Kidney epithelial cell (primary cell): ENCODE data around the gene CSTF2. TPM values are rescaled to one million over a fixed set of nuclear protein-coding genes. Genes with fewer than 3 reads are reported as not detected.

Experiments
- DNase-seq: peaks from one replicate; pipeline ENCODE4 v3.0.0-alpha.2; 2010; ENCODE audit warnings: low read depth
- H3K27me3 ChIP-seq: 2 replicates; pipeline ENCODE4 v1.6.0; 2011; ENCODE audit warnings: low read length; ENCODE audit not compliant: control insufficient read depth, insufficient read depth
- H3K36me3 ChIP-seq: 2 replicates; pipeline ENCODE4 v1.5.1; 2011; ENCODE audit warnings: low read length; ENCODE audit not compliant: control insufficient read depth, insufficient read depth
- H3K4me3 ChIP-seq: 2 replicates; pipeline ENCODE4 v1.5.1; 2011; ENCODE audit warnings: low read depth, mild to moderate bottlenecking, control low read depth, low read length
- CTCF ChIP-seq: IDR thresholded peaks from 2 replicates; pipeline ENCODE4 v1.5.1; 2011; ENCODE audit warnings: mild to moderate bottlenecking, moderate library complexity, low read length, control low read depth, inconsistent platforms; ENCODE audit not compliant: insufficient read depth, poor library complexity, severe bottlenecking
- total RNA-seq: library from RNA; depleted of rRNA; stranded (reverse); fragments of >200 nt; gene quantifications from 2 replicates; pipeline ENCODE4 v1.2.3, GENCODE V29; 2015

The CSTF2 gene
- total RNA-seq, 1 donor from 2014 or later: 31.0 TPM

GRCh38 chrX:100831219-100831946 is 11.2 kb downstream of the CSTF2 start:
- Histone ChIP-seq H3K36me3 (no peaks in the 10 kb centered on the region), H3K27me3 (no peaks in the 10 kb centered on the region), H3K4me3 (no peak overlapping the region)
- no peak for DNase-seq
- no peak for TF ChIP-seq CTCF

GRCh38 chrX:100850317-100850716 is 30.1 kb downstream of the CSTF2 start:
- no peaks in the 10 kb centered on the region for H3K36me3 ChIP-seq
- no peak for TF ChIP-seq CTCF
- no peak overlapping the region for H3K4me3 ChIP-seq
- DNase-seq: no peak
- no peaks in the 10 kb centered on the region for H3K27me3 ChIP-seq

GRCh38 chrX:100852810-100853209 is 32.6 kb downstream of the CSTF2 start:
- H3K36me3 ChIP-seq: no peaks in the 10 kb centered on the region
- no peak for DNase-seq
- no peak for TF ChIP-seq CTCF
- H3K4me3 ChIP-seq: no peak overlapping the region
- H3K27me3 ChIP-seq: no peaks in the 10 kb centered on the region

- DNase-seq: no peak
- Histone ChIP-seq H3K27me3 (no peaks in the 10 kb centered on the region), H3K4me3 (no peak overlapping the region), H3K36me3 (no peaks in the 10 kb centered on the region)
- TF ChIP-seq CTCF: no peak
Observed at GRCh38 chrX:100863326-100863864, 43.2 kb downstream of the CSTF2 start.

- peak; percentile 1 for DNase-seq
- Histone ChIP-seq H3K36me3 (no peaks in the 10 kb centered on the region), H3K4me3 (no peak overlapping the region), H3K27me3 (no peaks in the 10 kb centered on the region)
- TF ChIP-seq CTCF: no peak
Observed at GRCh38 chrX:100864657-100865391, 44.6 kb downstream of the CSTF2 start.
